Liver (tissue), 9 donors: ENCODE results near the gene CLIC5. TPM values are rescaled to one million over a fixed set of nuclear protein-coding genes. Genes with fewer than 3 reads are reported as not detected.

Source experiments
- DNase-seq: peaks from one replicate; pipeline ENCODE4 v3.0.0-alpha.2; 2017; ENCODE audit warnings: low spot score
- H3K27ac ChIP-seq, 2 donors: one replicate each; pipeline ENCODE4 v1.7.0; 2013; ENCODE audit warnings: inconsistent platforms in 2 of 2, low read length in 2 of 2, control low read depth in 1 of 2, low read depth in 1 of 2, mild to moderate bottlenecking in 1 of 2
- H3K27me3 ChIP-seq, 4 donors: one replicate each; pipeline versions ENCODE4 v1.6.1 to v1.7.0; 2013; ENCODE audit warnings: low read length in 3 of 4, inconsistent platforms in 1 of 4, mild to moderate bottlenecking in 1 of 4, moderate library complexity in 1 of 4; ENCODE audit not compliant: control insufficient read depth in 4 of 4, insufficient read depth in 4 of 4
- H3K36me3 ChIP-seq, 4 donors: one replicate each; pipeline versions ENCODE4 v1.6.1 to v1.7.0; 2013; ENCODE audit warnings: low read length in 3 of 4, mild to moderate bottlenecking in 3 of 4, low read depth in 1 of 4, moderate library complexity in 1 of 4; ENCODE audit not compliant: control insufficient read depth in 4 of 4, insufficient read depth in 3 of 4
- H3K4me1 ChIP-seq, 4 donors: one replicate each; pipeline versions ENCODE4 v1.6.1 to v1.7.0; 2013; ENCODE audit warnings: low read length in 3 of 4, mild to moderate bottlenecking in 3 of 4, moderate library complexity in 1 of 4; ENCODE audit not compliant: control insufficient read depth in 4 of 4, insufficient read depth in 4 of 4
- H3K4me3 ChIP-seq, 3 donors: one replicate each; pipeline versions ENCODE4 v1.6.1 to v1.7.0; 2013; ENCODE audit warnings: low read length in 3 of 3, control low read depth in 1 of 3, low read depth in 1 of 3, mild to moderate bottlenecking in 1 of 3
- H3K9ac ChIP-seq, 2 donors: one replicate each; pipeline ENCODE4 v1.7.0; 2013; ENCODE audit warnings: low read length in 2 of 2, mild to moderate bottlenecking in 2 of 2, moderate library complexity in 2 of 2, control low read depth in 1 of 2, low read depth in 1 of 2
- H3K9me3 ChIP-seq, 4 donors: one replicate each; pipeline versions ENCODE4 v1.6.1 to v1.7.0; 2013; ENCODE audit warnings: low read length in 3 of 4; ENCODE audit not compliant: control insufficient read depth in 4 of 4
- CTCF ChIP-seq: fragments of 150-350 bp; IDR thresholded peaks from 2 replicates; pipeline ENCODE4 v1.5.1; 2017; ENCODE audit warnings: improper control_type of control experiment, low read depth, low read length; ENCODE audit not compliant: missing input control
- EGR1 ChIP-seq, 2 donors: IDR thresholded peaks; 2 replicates each; pipeline ENCODE4 v1.6.1; 2016 to 2018; ENCODE audit warnings: antibody characterized with exemption in 2 of 2, low read depth in 2 of 2
- FOXA1 ChIP-seq: IDR thresholded peaks from 2 replicates; pipeline ENCODE4 v1.6.1; 2016; ENCODE audit warnings: antibody characterized with exemption
- FOXA2 ChIP-seq: IDR thresholded peaks from 2 replicates; pipeline ENCODE4 v1.6.1; 2016; ENCODE audit warnings: antibody characterized with exemption
- GABPA ChIP-seq, 2 donors: IDR thresholded peaks in 1 of 2; conservative IDR thresholded peaks in 1 of 2; 2 replicates each; pipeline ENCODE4 v1.6.1; 2016; ENCODE audit warnings: antibody characterized with exemption in 2 of 2, mild to moderate bottlenecking in 1 of 2, moderate library complexity in 1 of 2
- HNF4A ChIP-seq, 2 donors: conservative IDR thresholded peaks; 2 replicates each; pipeline ENCODE4 v1.6.1; 2016; ENCODE audit warnings: antibody characterized with exemption in 2 of 2, mild to moderate bottlenecking in 2 of 2
- HNF4G ChIP-seq: IDR thresholded peaks from 2 replicates; pipeline ENCODE4 v1.6.1; 2016; ENCODE audit warnings: antibody characterized with exemption
- JUND ChIP-seq, 2 donors: IDR thresholded peaks; 2 replicates each; pipeline ENCODE4 v1.6.1; 2016; ENCODE audit warnings: antibody characterized with exemption in 2 of 2
- MAX ChIP-seq: IDR thresholded peaks from 2 replicates; pipeline ENCODE4 v1.6.1; 2016; ENCODE audit warnings: antibody characterized with exemption
- NR2F2 ChIP-seq: IDR thresholded peaks from 2 replicates; pipeline ENCODE4 v1.6.1; 2016; ENCODE audit warnings: antibody characterized with exemption
- RAD21 ChIP-seq, 2 donors: IDR thresholded peaks; 2 replicates each; pipeline ENCODE4 v1.6.1; 2016; ENCODE audit warnings: antibody characterized with exemption in 2 of 2, mild to moderate bottlenecking in 2 of 2
- REST ChIP-seq: IDR thresholded peaks from 2 replicates; pipeline ENCODE4 v1.6.1; 2016; ENCODE audit warnings: antibody characterized with exemption, mild to moderate bottlenecking
- RXRA ChIP-seq, 2 donors: IDR thresholded peaks; 2 replicates each; pipeline ENCODE4 v1.6.1; 2017 to 2018; ENCODE audit warnings: antibody characterized with exemption in 2 of 2, mild to moderate bottlenecking in 1 of 2
- SP1 ChIP-seq: IDR thresholded peaks from 2 replicates; pipeline ENCODE4 v1.6.1; 2018; ENCODE audit warnings: antibody characterized with exemption, mild to moderate bottlenecking
- TAF1 ChIP-seq: conservative IDR thresholded peaks from 2 replicates; pipeline ENCODE4 v1.6.1; 2016; ENCODE audit warnings: antibody characterized with exemption, mild to moderate bottlenecking
- YY1 ChIP-seq: IDR thresholded peaks from 2 replicates; pipeline ENCODE4 v1.6.1; 2016; ENCODE audit warnings: antibody characterized with exemption, mild to moderate bottlenecking
- WGBS: extraction: QIAGEN DNeasy Blood & Tissue Kit; methylation state at CpG from one replicate; pipeline ENCODE4 v1.1.7; 2013; 5-methylcytosine and 5-hydroxymethylcytosine counted together
- polyA plus RNA-seq, 2 donors: library from polyadenylated mRNA; stranded (reverse) in 1 of 2; unstranded in 1 of 2; fragments of 200-250 nt in 1 of 2; fragments of >200 nt in 1 of 2; fragmentation: Nextera tagmentation in 1 of 2; extraction: Ambion mirVana in 1 of 2; gene quantifications; one replicate each; pipeline versions ENCODE4 v1.2.1 to v1.2.3, GENCODE V29; 2013 to 2015
- total RNA-seq, 2 donors: library from RNA; depleted of rRNA; stranded (reverse); fragments of >200 nt; gene quantifications; one replicate each; pipeline ENCODE4 v1.2.3, GENCODE V29; 2014
- TF ChIP-seq, protein P1 (sequence below): IDR thresholded peaks from 2 replicates; pipeline ENCODE4 v1.6.1; 2016; ENCODE audit warnings: antibody characterized with exemption
- donor health status: healthy.
- donor health status: healthy.
- donor health status: healthy.
- donor health status: healthy.
- donor health status: healthy.

Gene CLIC5
- total and polyA plus RNA-seq, 4 donors = 0.05 to 0.33 (median 0.14) TPM

DNA sequence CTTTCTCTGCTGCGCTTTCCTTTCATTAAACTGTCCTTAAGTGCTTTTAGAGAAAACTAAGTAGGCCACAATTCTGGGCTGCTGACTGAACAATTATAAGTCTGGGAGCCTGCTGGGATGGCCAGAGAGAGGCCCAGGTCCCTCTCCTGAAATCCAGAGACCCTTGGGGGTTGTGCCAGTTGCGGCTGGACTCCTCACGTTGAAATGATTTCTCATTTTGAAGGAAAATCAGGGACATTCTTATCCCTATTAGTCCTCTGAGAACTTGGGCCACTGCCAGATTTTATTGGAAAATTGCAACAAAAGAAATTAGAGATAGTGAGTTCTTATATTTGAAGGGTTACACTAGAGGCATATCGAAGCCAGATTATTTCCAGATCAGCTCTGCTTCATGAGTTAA lies 145.1 kb downstream of the CLIC5 start:
- Histone ChIP-seq H3K4me3 (no peak overlapping the region), H3K27me3 (no peaks in the 10 kb centered on the region), H3K9ac (no peak overlapping the region), H3K4me1 (no peaks in the 10 kb centered on the region), H3K9me3 (no peaks in the 10 kb centered on the region), H3K27ac (no peak overlapping the region), H3K36me3 (no peaks in the 10 kb centered on the region)
- 86% methylated on average over 4 of the region's 4 CpGs for WGBS
- no peak for DNase-seq
- TF ChIP-seq RAD21 (IDR thresholded peaks at IDR 0.05) = no peak
- TF ChIP-seq FOXA2 = no peak
- no peak for TF ChIP-seq HNF4G
- no peak for TF ChIP-seq TAF1
- TF ChIP-seq REST = no peak
- TF ChIP-seq YY1 = no peak
- TF ChIP-seq FOXA1 = no peak
- TF ChIP-seq JUND (IDR thresholded peaks at IDR 0.05) = no peak
- TF ChIP-seq HNF4A (conservative IDR thresholded peaks at IDR 0.05) = no peak
- no peak for TF ChIP-seq MAX
- no peak for TF ChIP-seq NR2F2
- TF ChIP-seq, protein P1, sequence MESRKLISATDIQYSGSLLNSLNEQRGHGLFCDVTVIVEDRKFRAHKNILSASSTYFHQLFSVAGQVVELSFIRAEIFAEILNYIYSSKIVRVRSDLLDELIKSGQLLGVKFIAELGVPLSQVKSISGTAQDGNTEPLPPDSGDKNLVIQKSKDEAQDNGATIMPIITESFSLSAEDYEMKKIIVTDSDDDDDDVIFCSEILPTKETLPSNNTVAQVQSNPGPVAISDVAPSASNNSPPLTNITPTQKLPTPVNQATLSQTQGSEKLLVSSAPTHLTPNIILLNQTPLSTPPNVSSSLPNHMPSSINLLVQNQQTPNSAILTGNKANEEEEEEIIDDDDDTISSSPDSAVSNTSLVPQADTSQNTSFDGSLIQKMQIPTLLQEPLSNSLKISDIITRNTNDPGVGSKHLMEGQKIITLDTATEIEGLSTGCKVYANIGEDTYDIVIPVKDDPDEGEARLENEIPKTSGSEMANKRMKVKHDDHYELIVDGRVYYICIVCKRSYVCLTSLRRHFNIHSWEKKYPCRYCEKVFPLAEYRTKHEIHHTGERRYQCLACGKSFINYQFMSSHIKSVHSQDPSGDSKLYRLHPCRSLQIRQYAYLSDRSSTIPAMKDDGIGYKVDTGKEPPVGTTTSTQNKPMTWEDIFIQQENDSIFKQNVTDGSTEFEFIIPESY = no peak
- TF ChIP-seq RXRA (IDR thresholded peaks at IDR 0.05) = no peak
- TF ChIP-seq EGR1 (IDR thresholded peaks at IDR 0.05; ENCODE audit: low read depth in 2 of 2) = no peak
- TF ChIP-seq SP1 = no peak
- TF ChIP-seq CTCF = no peak
- no peak for TF ChIP-seq GABPA (IDR thresholded peaks at IDR 0.05 in 1 of 2, conservative IDR thresholded peaks at IDR 0.05 in 1 of 2)

- H3K4me1 ChIP-seq = no peaks in the 10 kb centered on the region
- no peak overlapping the region for H3K9ac ChIP-seq
- H3K9me3 ChIP-seq = no peaks in the 10 kb centered on the region
- H3K27ac ChIP-seq = no peak overlapping the region
- no peaks in the 10 kb centered on the region for H3K27me3 ChIP-seq
- DNase-seq = no peak
- no peak for TF ChIP-seq YY1
- no peak for TF ChIP-seq CTCF
- TF ChIP-seq, protein P1 = no peak
- H3K4me3 ChIP-seq = no peak overlapping the region
- WGBS = 76% methylated on average over 2 of the region's 2 CpGs
- H3K36me3 ChIP-seq = no peaks in the 10 kb centered on the region
Observed at GRCh38 chr6:45864651-45865050, 151.0 kb downstream of the CLIC5 start.
